Measurements from ENCODE around the gene PRDM1.

The PRDM1 gene

DNA sequence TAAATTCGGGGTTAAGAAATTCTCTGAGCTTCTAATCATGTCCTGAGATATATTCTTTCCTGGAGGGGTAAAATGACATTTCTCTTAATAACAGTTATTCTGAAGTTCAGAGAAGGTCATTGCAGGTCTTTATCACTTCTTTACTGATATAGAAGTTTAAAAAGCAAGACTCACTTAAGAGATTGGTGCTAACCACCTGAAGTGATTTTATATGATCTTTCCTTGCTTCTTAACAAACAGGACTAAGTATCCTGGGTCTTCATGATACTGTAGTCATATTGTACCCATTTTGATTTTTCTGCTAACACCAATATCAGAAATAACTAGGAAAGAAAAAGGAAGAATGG lies 39.3 kb upstream of the PRDM1 start:
- TF ChIP-seq, protein P1, sequence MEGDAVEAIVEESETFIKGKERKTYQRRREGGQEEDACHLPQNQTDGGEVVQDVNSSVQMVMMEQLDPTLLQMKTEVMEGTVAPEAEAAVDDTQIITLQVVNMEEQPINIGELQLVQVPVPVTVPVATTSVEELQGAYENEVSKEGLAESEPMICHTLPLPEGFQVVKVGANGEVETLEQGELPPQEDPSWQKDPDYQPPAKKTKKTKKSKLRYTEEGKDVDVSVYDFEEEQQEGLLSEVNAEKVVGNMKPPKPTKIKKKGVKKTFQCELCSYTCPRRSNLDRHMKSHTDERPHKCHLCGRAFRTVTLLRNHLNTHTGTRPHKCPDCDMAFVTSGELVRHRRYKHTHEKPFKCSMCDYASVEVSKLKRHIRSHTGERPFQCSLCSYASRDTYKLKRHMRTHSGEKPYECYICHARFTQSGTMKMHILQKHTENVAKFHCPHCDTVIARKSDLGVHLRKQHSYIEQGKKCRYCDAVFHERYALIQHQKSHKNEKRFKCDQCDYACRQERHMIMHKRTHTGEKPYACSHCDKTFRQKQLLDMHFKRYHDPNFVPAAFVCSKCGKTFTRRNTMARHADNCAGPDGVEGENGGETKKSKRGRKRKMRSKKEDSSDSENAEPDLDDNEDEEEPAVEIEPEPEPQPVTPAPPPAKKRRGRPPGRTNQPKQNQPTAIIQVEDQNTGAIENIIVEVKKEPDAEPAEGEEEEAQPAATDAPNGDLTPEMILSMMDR (conservative IDR thresholded peaks at IDR 0.05; ENCODE audit: control insufficient read depth, insufficient read depth, low read depth, low read length) = no peak
- no peak overlapping the region for H3K4me3 ChIP-seq (ENCODE audit: control insufficient read depth, low read depth, low read length)
- no peak for DNase-seq (ENCODE audit: low read depth)

DNA sequence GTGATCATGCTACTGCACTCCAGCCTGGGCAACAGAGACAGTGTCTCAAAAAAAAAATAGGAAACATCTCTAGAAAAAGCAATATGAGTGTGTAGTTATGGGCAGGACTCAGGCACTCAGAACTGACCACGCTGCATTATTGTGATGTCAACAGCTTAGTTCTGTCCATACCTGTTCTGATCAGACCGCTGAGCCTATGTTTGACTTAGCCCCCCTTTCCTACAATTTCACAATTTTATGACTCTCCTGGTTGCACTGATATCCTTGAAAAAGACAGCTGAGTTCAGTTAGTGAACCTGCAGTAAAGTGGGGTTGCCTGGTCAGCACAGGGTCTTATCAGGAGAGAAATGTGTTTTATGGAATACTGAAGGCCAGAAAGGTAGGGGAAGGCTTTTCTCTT lies 37.8 kb upstream of the PRDM1 start:
- TF ChIP-seq, protein P1 (conservative IDR thresholded peaks at IDR 0.05; ENCODE audit: control insufficient read depth, insufficient read depth, low read depth, low read length) = no peak
- DNase-seq (ENCODE audit: low read depth) = no peak
- H3K4me3 ChIP-seq (ENCODE audit: control insufficient read depth, low read depth, low read length) = no peak overlapping the region

DNA sequence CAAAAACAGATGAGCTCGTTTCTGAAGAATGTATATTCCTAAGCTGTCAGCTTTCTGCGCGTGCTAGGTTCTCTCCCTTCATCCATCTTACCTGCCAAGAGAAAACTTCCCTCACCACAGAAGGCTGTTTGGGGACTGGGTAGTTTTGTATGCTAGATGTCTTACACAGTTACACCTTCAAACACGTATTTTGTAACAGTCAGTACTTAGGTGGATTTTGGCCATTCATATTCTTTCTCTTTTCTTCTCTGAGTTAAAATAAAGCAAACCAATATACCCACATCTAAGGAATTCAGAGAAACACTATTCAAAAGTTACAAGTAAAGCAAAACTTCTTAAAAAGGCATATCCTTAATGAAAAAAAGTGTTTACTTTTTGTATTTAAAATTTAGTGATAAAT lies 35.6 kb upstream of the PRDM1 start:
- H3K4me3 ChIP-seq (ENCODE audit: control insufficient read depth, low read depth, low read length) = no peak overlapping the region
- no peak for DNase-seq (ENCODE audit: low read depth)
- TF ChIP-seq, protein P1 (conservative IDR thresholded peaks at IDR 0.05; ENCODE audit: control insufficient read depth, insufficient read depth, low read depth, low read length) = no peak

DNA sequence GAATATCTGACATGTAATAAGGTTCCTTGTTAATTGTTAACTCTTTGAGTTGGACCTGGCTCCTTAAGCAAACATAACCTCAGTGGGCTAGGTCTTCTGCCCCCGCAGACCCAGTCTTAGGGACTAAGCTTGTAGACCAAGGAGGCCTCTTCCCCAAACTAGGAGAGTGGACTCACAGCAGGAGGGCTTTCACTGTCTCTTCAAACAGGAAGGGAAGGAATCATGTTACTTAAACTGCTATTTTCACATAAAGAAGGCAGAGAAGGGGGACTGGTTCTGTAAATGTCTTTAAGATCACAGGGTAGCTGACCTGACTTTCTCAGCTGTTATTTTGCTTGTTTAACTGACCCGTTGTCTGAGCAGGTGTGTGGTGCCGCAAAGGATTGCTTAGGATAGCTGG lies 34.9 kb upstream of the PRDM1 start:
- no peak for DNase-seq (ENCODE audit: low read depth)
- no peak overlapping the region for H3K4me3 ChIP-seq (ENCODE audit: control insufficient read depth, low read depth, low read length)
- TF ChIP-seq, protein P1 (conservative IDR thresholded peaks at IDR 0.05; ENCODE audit: control insufficient read depth, insufficient read depth, low read depth, low read length) = no peak

DNA sequence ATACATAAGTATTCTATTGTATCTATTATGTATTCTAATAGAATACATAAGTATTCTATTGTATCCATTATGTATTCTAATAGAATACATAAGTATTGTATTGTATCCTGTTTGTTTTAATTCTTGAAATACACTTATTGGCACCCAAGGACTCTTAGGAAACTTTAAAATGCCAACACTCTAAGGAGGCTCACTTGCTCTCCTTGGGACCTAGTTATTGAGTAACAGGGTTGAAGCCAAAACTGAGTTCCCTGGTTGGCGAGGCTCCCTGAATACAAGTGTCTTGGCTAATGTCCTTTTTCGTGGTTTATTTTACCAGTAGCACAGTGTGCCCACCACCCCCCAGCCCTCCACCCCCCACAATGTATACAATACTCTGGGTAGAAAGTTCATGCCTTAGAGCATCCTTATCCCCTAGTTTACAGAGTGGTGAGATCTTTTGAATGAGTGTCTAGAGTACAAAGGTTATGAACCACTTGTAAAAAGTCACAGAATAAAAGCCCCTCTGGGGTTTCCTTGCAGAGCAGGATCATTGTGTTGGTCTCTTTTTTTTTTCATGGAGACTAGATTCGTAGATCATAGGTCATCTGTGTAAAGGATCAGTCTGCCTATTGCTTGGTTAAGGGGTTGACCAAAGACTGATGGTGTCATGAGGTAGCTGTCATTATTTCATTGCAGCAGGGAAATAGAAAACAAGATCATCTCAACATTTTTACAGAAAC lies 32.5 kb upstream of the PRDM1 start:
- no peak overlapping the region for H3K4me3 ChIP-seq (ENCODE audit: control insufficient read depth, low read depth, low read length)
- DNase-seq (ENCODE audit: low read depth) = no peak
- TF ChIP-seq, protein P1 (conservative IDR thresholded peaks at IDR 0.05; ENCODE audit: control insufficient read depth, insufficient read depth, low read depth, low read length) = no peak

DNA sequence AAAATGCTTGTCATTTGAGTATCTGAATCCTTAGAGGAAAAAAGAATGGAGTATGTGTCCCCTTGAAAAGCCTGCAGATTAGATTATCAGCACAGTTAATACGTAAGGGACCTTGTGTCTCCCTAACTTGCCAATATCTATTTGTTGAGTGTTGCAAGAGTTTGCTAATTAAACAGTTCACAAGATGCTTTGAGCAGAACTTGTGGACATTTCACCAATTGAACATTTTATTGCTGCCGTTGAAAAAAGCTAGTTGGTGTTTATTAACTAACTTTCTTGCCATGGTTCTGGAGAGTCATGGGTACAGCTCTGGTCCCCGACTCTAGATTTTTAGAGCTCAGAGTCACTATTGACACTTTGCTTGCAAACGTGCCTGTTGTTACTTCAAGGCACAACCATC lies 30.6 kb upstream of the PRDM1 start:
- H3K4me3 ChIP-seq (ENCODE audit: control insufficient read depth, low read depth, low read length) = no peak overlapping the region
- no peak for DNase-seq (ENCODE audit: low read depth)
- TF ChIP-seq, protein P1 (conservative IDR thresholded peaks at IDR 0.05; ENCODE audit: control insufficient read depth, insufficient read depth, low read depth, low read length) = no peak

Data from fibroblast of mammary gland (primary cell).